AG04450 (cell line): Measurements from ENCODE around the gene PRCC. TPM values are rescaled to one million over a fixed set of nuclear protein-coding genes. Genes with fewer than 3 reads are reported as not detected.

Experiments
- CTCF ChIA-PET: fragments of 300-600, 350-600 bp; formaldehyde crosslinking; extraction: SDS; loops from one replicate; lab custom pipeline; 2022; ENCODE audit warnings: antibody characterized with exemption, inconsistent platforms; lab: Charles Lee
- POLR2A ChIA-PET: fragments of 350-600 bp; formaldehyde crosslinking; extraction: SDS; loops from one replicate; lab custom pipeline; 2021; ENCODE audit warnings: antibody characterized with exemption, inconsistent platforms; lab: Yijun Ruan, JAX
- DNase-seq: peaks from one replicate; pipeline ENCODE4 v3.0.0-alpha.2; 2011; ENCODE audit warnings: low read depth, low spot score
- H3K27ac ChIP-seq: one replicate; pipeline ENCODE4 v1.5.1; 2012; ENCODE audit warnings: low read depth, low read length, control low read depth
- H3K27me3 ChIP-seq: one replicate; pipeline ENCODE4 v1.6.0; 2012; ENCODE audit warnings: low read length; ENCODE audit not compliant: control insufficient read depth, insufficient read depth
- H3K4me3 ChIP-seq: 2 replicates; pipeline ENCODE4 v1.5.1; 2011; ENCODE audit warnings: mild to moderate bottlenecking, low read depth, low read length, control low read depth
- H3K9me3 ChIP-seq: 2 replicates; pipeline ENCODE4 v1.5.1; 2012; ENCODE audit warnings: low read length; ENCODE audit not compliant: control insufficient read depth, insufficient read depth
- CTCF ChIP-seq: IDR thresholded peaks from 2 replicates; pipeline ENCODE4 v1.5.1; 2011; ENCODE audit warnings: low read depth, low read length, control low read depth, inconsistent platforms
- polyA plus RNA-seq: library from polyadenylated mRNA; depleted of rRNA; stranded (reverse); fragments of >200 nt; gene quantifications from 2 replicates; pipeline ENCODE4 v1.2.3, GENCODE V29; 2011

PRCC gene
- polyA plus RNA-seq, 1 experiment, result 51.1 TPM

GRCh38 chr1:156772222-156772621, 4.9 kb downstream of the PRCC start:
- Histone ChIP-seq H3K4me3 (no peak overlapping the region), H3K9me3 (peaks cover 6% of the 10 kb centered on the region; the same call in 1 of the 2 replicates), H3K27me3 (no peaks in the 10 kb centered on the region), H3K27ac (no peak overlapping the region)
- CTCF ChIA-PET, result interaction anchor here (1.0 to 3.8 kb wide), 4 partner anchors 10 to 82 kb away, joined by 3 to 18 read pairs (median 4); no protein-coding TSS in a partner anchor
- POLR2A ChIA-PET, result no interaction called here
- TF ChIP-seq CTCF, result peak; percentile 21; the same call in 1 of the 2 replicates
- no peak for DNase-seq

GRCh38 chr1:156772728-156773497, 5.6 kb downstream of the PRCC start:
- H3K9me3 ChIP-seq, result peaks cover 1% of the 10 kb centered on the region; the same call in 1 of the 2 replicates
- ChIA-PET POLR2A (no interaction called here), CTCF (interaction anchor here (0.8 to 1.4 kb wide), 4 partner anchors 9 to 83 kb away, joined by 3 to 4 read pairs (median 3); no protein-coding TSS in a partner anchor)
- no peak overlapping the region for H3K27ac ChIP-seq
- no peak for DNase-seq
- H3K4me3 ChIP-seq, result no peak overlapping the region
- no peak for TF ChIP-seq CTCF
- no peaks in the 10 kb centered on the region for H3K27me3 ChIP-seq

- ChIA-PET POLR2A (no interaction called here), CTCF (no interaction called here)
- no peak for DNase-seq
- Histone ChIP-seq H3K9me3 (no peaks in the 10 kb centered on the region), H3K4me3 (no peak overlapping the region), H3K27me3 (no peaks in the 10 kb centered on the region), H3K27ac (no peak overlapping the region)
- TF ChIP-seq CTCF, result 0 out of 2 replicates have a peak, but pooled peaks have one; percentile 7
Observed at GRCh38 chr1:156773607-156774006, 6.3 kb downstream of the PRCC start.

GRCh38 chr1:156775799-156776198, 8.5 kb downstream of the PRCC start:
- H3K27ac ChIP-seq, result no peak overlapping the region
- ChIA-PET POLR2A (no interaction called here), CTCF (interaction anchor here (0.6 to 0.8 kb wide), 2 partner anchors 50 to 1731 kb away, joined by 3 read pairs; no protein-coding TSS in a partner anchor)
- no peaks in the 10 kb centered on the region for H3K27me3 ChIP-seq
- no peaks in the 10 kb centered on the region for H3K9me3 ChIP-seq
- H3K4me3 ChIP-seq, result no peak overlapping the region
- no peak for TF ChIP-seq CTCF
- no peak for DNase-seq

- CTCF ChIA-PET, result interaction anchor here (0.6 to 1.6 kb wide), 3 partner anchors 51 to 114 kb away, joined by 3 to 9 read pairs (median 3); no protein-coding TSS in a partner anchor
- no peaks in the 10 kb centered on the region for H3K9me3 ChIP-seq
- TF ChIP-seq CTCF, result no peak
- H3K27ac ChIP-seq, result no peak overlapping the region
- H3K4me3 ChIP-seq, result no peak overlapping the region
- POLR2A ChIA-PET, result no interaction called here
- H3K27me3 ChIP-seq, result no peaks in the 10 kb centered on the region
- DNase-seq, result no peak
Observed at GRCh38 chr1:156776942-156777341, 9.6 kb downstream of the PRCC start.
